ENCODE measurements around the gene AGTPBP1.
"Not testable (repeated sequence)": the region's sequence is repeated elsewhere in the genome, so short reads cannot be mapped to it uniquely, and the experiment has no call there.

DNA sequence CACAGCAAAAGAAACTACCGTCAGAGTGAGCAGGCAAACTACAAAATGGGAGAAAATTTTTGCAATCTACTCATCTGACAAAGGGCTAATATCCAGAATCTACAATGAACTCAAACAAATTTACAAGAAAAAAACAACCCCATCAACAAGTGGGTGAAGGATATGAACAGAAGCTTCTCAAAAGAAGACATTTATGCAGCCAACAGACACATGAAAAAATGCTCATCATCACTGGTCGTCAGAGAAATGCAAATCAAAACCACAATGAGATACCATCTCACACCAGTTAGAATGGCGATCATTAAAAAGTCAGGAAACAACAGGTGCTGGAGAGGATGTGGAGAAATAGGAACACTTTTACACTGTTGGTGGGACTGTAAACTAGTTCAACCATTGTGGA lies 20.0 kb upstream of the AGTPBP1 start:
- TF ChIP-seq, protein P1, sequence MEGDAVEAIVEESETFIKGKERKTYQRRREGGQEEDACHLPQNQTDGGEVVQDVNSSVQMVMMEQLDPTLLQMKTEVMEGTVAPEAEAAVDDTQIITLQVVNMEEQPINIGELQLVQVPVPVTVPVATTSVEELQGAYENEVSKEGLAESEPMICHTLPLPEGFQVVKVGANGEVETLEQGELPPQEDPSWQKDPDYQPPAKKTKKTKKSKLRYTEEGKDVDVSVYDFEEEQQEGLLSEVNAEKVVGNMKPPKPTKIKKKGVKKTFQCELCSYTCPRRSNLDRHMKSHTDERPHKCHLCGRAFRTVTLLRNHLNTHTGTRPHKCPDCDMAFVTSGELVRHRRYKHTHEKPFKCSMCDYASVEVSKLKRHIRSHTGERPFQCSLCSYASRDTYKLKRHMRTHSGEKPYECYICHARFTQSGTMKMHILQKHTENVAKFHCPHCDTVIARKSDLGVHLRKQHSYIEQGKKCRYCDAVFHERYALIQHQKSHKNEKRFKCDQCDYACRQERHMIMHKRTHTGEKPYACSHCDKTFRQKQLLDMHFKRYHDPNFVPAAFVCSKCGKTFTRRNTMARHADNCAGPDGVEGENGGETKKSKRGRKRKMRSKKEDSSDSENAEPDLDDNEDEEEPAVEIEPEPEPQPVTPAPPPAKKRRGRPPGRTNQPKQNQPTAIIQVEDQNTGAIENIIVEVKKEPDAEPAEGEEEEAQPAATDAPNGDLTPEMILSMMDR (conservative IDR thresholded peaks at IDR 0.05; ENCODE audit: low read length) = not testable (repeated sequence)
- not testable (repeated sequence) for TF ChIP-seq EZH2phosphoT487 (IDR thresholded peaks at IDR 0.05; ENCODE audit: borderline replicate concordance, low read depth, low read length)
